ENCODE data around the gene MED16. TPM values are rescaled to one million over a fixed set of nuclear protein-coding genes. Genes with fewer than 3 reads are reported as not detected.

Gene MED16
- total RNA-seq, 1 experiment from 2014 or later, result 10.8 TPM

- H3K4me1 ChIP-seq (ENCODE audit: low read length), result peaks cover 17% of the 10 kb centered on the region
Observed at GRCh38 chr19:900043-900301, 7.0 kb upstream of the MED16 start.

GRCh38 chr19:899336-900042 is 6.5 kb upstream of the MED16 start:
- no peak for DNase-seq
- no peak overlapping the region for H3K9ac ChIP-seq (ENCODE audit: low read length)

More at GRCh38 chr19:900043-900301, 7.0 kb upstream of the MED16 start:
- Histone ChIP-seq H3K4me3 (ENCODE audit: low read length) (no peak overlapping the region), H2AFZ (ENCODE audit: low read length) (no peak overlapping the region), H4K20me1 (ENCODE audit: insufficient read depth, low read depth, low read length) (peaks cover 17% of the 10 kb centered on the region; the same call in 1 of the 2 replicates), H3K4me2 (ENCODE audit: low read depth, low read length, poor library complexity, severe bottlenecking) (no peak overlapping the region), H3K9ac (ENCODE audit: low read length) (no peak overlapping the region), H3K36me3 (ENCODE audit: insufficient read depth, low read length) (no peaks in the 10 kb centered on the region), H3K27me3 (ENCODE audit: low read length) (no peaks in the 10 kb centered on the region), H3K9me3 (ENCODE audit: low read length) (no peaks in the 10 kb centered on the region), H3K27ac (ENCODE audit: low read length) (no peak overlapping the region), H3K79me2 (ENCODE audit: low read length) (no peaks in the 10 kb centered on the region), H3K9me2 (replicated peaks; ENCODE audit: insufficient read depth, low read length) (no peaks in the 10 kb centered on the region)
- no peak for DNase-seq

GRCh38 chr19:898663-899062 is 5.7 kb upstream of the MED16 start:
- Histone ChIP-seq H3K9me2 (replicated peaks; ENCODE audit: insufficient read depth, low read length) (no peaks in the 10 kb centered on the region), H3K4me1 (ENCODE audit: low read length) (peaks cover 19% of the 10 kb centered on the region), H3K36me3 (ENCODE audit: insufficient read depth, low read length) (no peaks in the 10 kb centered on the region), H3K9ac (ENCODE audit: low read length) (no peak overlapping the region), H3K79me2 (ENCODE audit: low read length) (no peaks in the 10 kb centered on the region), H3K27me3 (ENCODE audit: low read length) (no peaks in the 10 kb centered on the region), H3K4me3 (ENCODE audit: low read length) (no peak overlapping the region), H4K20me1 (ENCODE audit: insufficient read depth, low read depth, low read length) (peaks cover 17% of the 10 kb centered on the region; the same call in 1 of the 2 replicates), H3K9me3 (ENCODE audit: low read length) (no peaks in the 10 kb centered on the region), H2AFZ (ENCODE audit: low read length) (no peak overlapping the region), H3K27ac (ENCODE audit: low read length) (no peak overlapping the region), H3K4me2 (ENCODE audit: low read depth, low read length, poor library complexity, severe bottlenecking) (peak overlapping the region; percentile 20)
- DNase-seq, result peak; percentile 92

More at GRCh38 chr19:899336-900042, 6.5 kb upstream of the MED16 start:
- H4K20me1 ChIP-seq (ENCODE audit: insufficient read depth, low read depth, low read length), result peaks cover 17% of the 10 kb centered on the region; the same call in 1 of the 2 replicates
- no peak overlapping the region for H3K27ac ChIP-seq (ENCODE audit: low read length)
- H3K4me2 ChIP-seq (ENCODE audit: low read depth, low read length, poor library complexity, severe bottlenecking), result peak overlapping the region; percentile 20
- H2AFZ ChIP-seq (ENCODE audit: low read length), result no peak overlapping the region
- no peaks in the 10 kb centered on the region for H3K9me2 ChIP-seq (replicated peaks; ENCODE audit: insufficient read depth, low read length)
- H3K4me1 ChIP-seq (ENCODE audit: low read length), result peaks cover 17% of the 10 kb centered on the region
- H3K36me3 ChIP-seq (ENCODE audit: insufficient read depth, low read length), result no peaks in the 10 kb centered on the region
- no peaks in the 10 kb centered on the region for H3K9me3 ChIP-seq (ENCODE audit: low read length)
- no peak overlapping the region for H3K4me3 ChIP-seq (ENCODE audit: low read length)
- no peaks in the 10 kb centered on the region for H3K27me3 ChIP-seq (ENCODE audit: low read length)
- no peaks in the 10 kb centered on the region for H3K79me2 ChIP-seq (ENCODE audit: low read length)

- H3K79me2 ChIP-seq (ENCODE audit: low read length), result peaks cover under 1% of the 10 kb centered on the region; the same call in 1 of the 2 replicates
- H3K27me3 ChIP-seq (ENCODE audit: low read length), result no peaks in the 10 kb centered on the region
- DNase-seq, result no peak
- peaks cover 17% of the 10 kb centered on the region; the same call in 1 of the 2 replicates for H4K20me1 ChIP-seq (ENCODE audit: insufficient read depth, low read depth, low read length)
- no peaks in the 10 kb centered on the region for H3K9me2 ChIP-seq (replicated peaks; ENCODE audit: insufficient read depth, low read length)
- no peak overlapping the region for H3K27ac ChIP-seq (ENCODE audit: low read length)
- peaks cover 24% of the 10 kb centered on the region for H3K4me1 ChIP-seq (ENCODE audit: low read length)
- H3K36me3 ChIP-seq (ENCODE audit: insufficient read depth, low read length), result no peaks in the 10 kb centered on the region
- no peak overlapping the region for H3K4me2 ChIP-seq (ENCODE audit: low read depth, low read length, poor library complexity, severe bottlenecking)
- no peak overlapping the region for H2AFZ ChIP-seq (ENCODE audit: low read length)
- no peaks in the 10 kb centered on the region for H3K9me3 ChIP-seq (ENCODE audit: low read length)
- no peak overlapping the region for H3K4me3 ChIP-seq (ENCODE audit: low read length)
- no peak overlapping the region for H3K9ac ChIP-seq (ENCODE audit: low read length)
Observed at GRCh38 chr19:897442-898039, 4.6 kb upstream of the MED16 start.

GRCh38 chr19:896999-897398 is 4.0 kb upstream of the MED16 start:
- peaks cover 27% of the 10 kb centered on the region for H3K4me1 ChIP-seq (ENCODE audit: low read length)
- H2AFZ ChIP-seq (ENCODE audit: low read length), result no peak overlapping the region
- peaks cover 21% of the 10 kb centered on the region; the same call in 1 of the 2 replicates for H4K20me1 ChIP-seq (ENCODE audit: insufficient read depth, low read depth, low read length)
- H3K4me3 ChIP-seq (ENCODE audit: low read length), result no peak overlapping the region
- H3K27me3 ChIP-seq (ENCODE audit: low read length), result no peaks in the 10 kb centered on the region
- no peaks in the 10 kb centered on the region for H3K9me3 ChIP-seq (ENCODE audit: low read length)
- no peaks in the 10 kb centered on the region for H3K9me2 ChIP-seq (replicated peaks; ENCODE audit: insufficient read depth, low read length)
- no peak overlapping the region for H3K4me2 ChIP-seq (ENCODE audit: low read depth, low read length, poor library complexity, severe bottlenecking)
- peaks cover 6% of the 10 kb centered on the region for H3K79me2 ChIP-seq (ENCODE audit: low read length)
- H3K27ac ChIP-seq (ENCODE audit: low read length), result no peak overlapping the region
- H3K9ac ChIP-seq (ENCODE audit: low read length), result no peak overlapping the region
- no peak for DNase-seq
- no peaks in the 10 kb centered on the region for H3K36me3 ChIP-seq (ENCODE audit: insufficient read depth, low read length)

- Histone ChIP-seq H3K27me3 (ENCODE audit: low read length) (no peaks in the 10 kb centered on the region), H3K27ac (ENCODE audit: low read length) (no peak overlapping the region), H3K4me1 (ENCODE audit: low read length) (peaks cover 29% of the 10 kb centered on the region), H3K36me3 (ENCODE audit: insufficient read depth, low read length) (no peaks in the 10 kb centered on the region), H3K4me2 (ENCODE audit: low read depth, low read length, poor library complexity, severe bottlenecking) (no peak overlapping the region), H3K4me3 (ENCODE audit: low read length) (no peak overlapping the region), H3K9me2 (replicated peaks; ENCODE audit: insufficient read depth, low read length) (no peaks in the 10 kb centered on the region), H3K9me3 (ENCODE audit: low read length) (no peaks in the 10 kb centered on the region), H3K9ac (ENCODE audit: low read length) (no peak overlapping the region), H2AFZ (ENCODE audit: low read length) (no peak overlapping the region), H4K20me1 (ENCODE audit: insufficient read depth, low read depth, low read length) (peaks cover 21% of the 10 kb centered on the region; the same call in 1 of the 2 replicates), H3K79me2 (ENCODE audit: low read length) (peaks cover 8% of the 10 kb centered on the region)
- no peak for DNase-seq
Observed at GRCh38 chr19:896434-896833, 3.4 kb upstream of the MED16 start.

- H3K4me2 ChIP-seq (ENCODE audit: low read depth, low read length, poor library complexity, severe bottlenecking), result peak overlapping the region; percentile 90
- H4K20me1 ChIP-seq (ENCODE audit: insufficient read depth, low read depth, low read length), result peaks cover 9% of the 10 kb centered on the region; the same call in 1 of the 2 replicates
- H3K79me2 ChIP-seq (ENCODE audit: low read length), result peaks cover 19% of the 10 kb centered on the region
- peak; percentile 65 for DNase-seq
- no peak overlapping the region for H2AFZ ChIP-seq (ENCODE audit: low read length)
- H3K36me3 ChIP-seq (ENCODE audit: insufficient read depth, low read length), result 0 out of 2 replicates have a peak, but pooled peaks cover 5% of the 10 kb centered on the region
- H3K27me3 ChIP-seq (ENCODE audit: low read length), result no peaks in the 10 kb centered on the region
- no peaks in the 10 kb centered on the region for H3K9me3 ChIP-seq (ENCODE audit: low read length)
- H3K9me2 ChIP-seq (replicated peaks; ENCODE audit: insufficient read depth, low read length), result no peaks in the 10 kb centered on the region
- H3K4me1 ChIP-seq (ENCODE audit: low read length), result peaks cover 12% of the 10 kb centered on the region
- peak overlapping the region; percentile 64 for H3K27ac ChIP-seq (ENCODE audit: low read length)
- H3K4me3 ChIP-seq (ENCODE audit: low read length), result peak overlapping the region; percentile 84
- peak overlapping the region; percentile 91 for H3K9ac ChIP-seq (ENCODE audit: low read length)
Observed at GRCh38 chr19:892243-892893, 619 bp downstream of the MED16 start.

All from Karpas-422 (cell line).